GM23338 (cell line): ENCODE data around the gene OLFML1.

Source experiments
- CREB1 ChIP-seq: fragments of 250-450 bp; sonication (Bioruptor Pico); IDR thresholded peaks from 2 replicates; pipeline ENCODE4 v1.5.0; 2020; ENCODE audit warnings: low read depth, mild to moderate bottlenecking, moderate library complexity
- CTCF ChIP-seq, 2 experiments: fragments of 200-600 bp in 1 of 2; sonication (generic) in 1 of 2; conservative IDR thresholded peaks; 2 replicates each; pipeline versions ENCODE4 v1.5.1 to v1.6.1; 2016 to 2017; ENCODE audit warnings: antibody characterized with exemption in 2 of 2, low read depth in 2 of 2, mild to moderate bottlenecking in 2 of 2, moderate library complexity in 1 of 2
- EZH2 ChIP-seq: fragments of 200-600 bp; sonication (generic); IDR thresholded peaks from one replicate; pipeline ENCODE4 v1.8.0; 2017; ENCODE audit warnings: antibody characterized with exemption, mild to moderate bottlenecking, low read depth; ENCODE audit not compliant: unreplicated experiment
- EZH2phosphoT487 ChIP-seq: fragments of 200-600 bp; sonication (generic); IDR thresholded peaks from one replicate; pipeline ENCODE4 v1.8.1; 2018; ENCODE audit warnings: antibody characterized with exemption; ENCODE audit not compliant: unreplicated experiment
- JUNB ChIP-seq: IDR thresholded peaks from one replicate; pipeline ENCODE4 v1.6.1; 2016; ENCODE audit warnings: antibody characterized with exemption; ENCODE audit not compliant: unreplicated experiment
- NANOG ChIP-seq: IDR thresholded peaks from 2 replicates; pipeline ENCODE4 v1.6.1; 2016; ENCODE audit warnings: antibody characterized with exemption, borderline replicate concordance
- POLR2AphosphoS5 ChIP-seq: IDR thresholded peaks from 2 replicates; pipeline ENCODE4 v1.6.1; 2016; ENCODE audit warnings: antibody characterized with exemption, low read depth
- STAT1 ChIP-seq: IDR thresholded peaks from one replicate; pipeline ENCODE4 v1.6.1; 2016; ENCODE audit warnings: antibody characterized with exemption; ENCODE audit not compliant: unreplicated experiment
- ZNF114 ChIP-seq: fragments of 250-450 bp; sonication (Bioruptor Pico); IDR thresholded peaks from 2 replicates; pipeline ENCODE4 v1.5.0; 2020; ENCODE audit warnings: mild to moderate bottlenecking, moderate library complexity
- TF ChIP-seq, protein P1 (sequence below): IDR thresholded peaks from 2 replicates; pipeline ENCODE4 v1.6.1; 2016; ENCODE audit warnings: antibody characterized with exemption
- TF ChIP-seq, protein P2 (sequence below): IDR thresholded peaks from one replicate; pipeline ENCODE4 v1.6.1; 2018; ENCODE audit warnings: antibody characterized with exemption; ENCODE audit not compliant: unreplicated experiment

DNA sequence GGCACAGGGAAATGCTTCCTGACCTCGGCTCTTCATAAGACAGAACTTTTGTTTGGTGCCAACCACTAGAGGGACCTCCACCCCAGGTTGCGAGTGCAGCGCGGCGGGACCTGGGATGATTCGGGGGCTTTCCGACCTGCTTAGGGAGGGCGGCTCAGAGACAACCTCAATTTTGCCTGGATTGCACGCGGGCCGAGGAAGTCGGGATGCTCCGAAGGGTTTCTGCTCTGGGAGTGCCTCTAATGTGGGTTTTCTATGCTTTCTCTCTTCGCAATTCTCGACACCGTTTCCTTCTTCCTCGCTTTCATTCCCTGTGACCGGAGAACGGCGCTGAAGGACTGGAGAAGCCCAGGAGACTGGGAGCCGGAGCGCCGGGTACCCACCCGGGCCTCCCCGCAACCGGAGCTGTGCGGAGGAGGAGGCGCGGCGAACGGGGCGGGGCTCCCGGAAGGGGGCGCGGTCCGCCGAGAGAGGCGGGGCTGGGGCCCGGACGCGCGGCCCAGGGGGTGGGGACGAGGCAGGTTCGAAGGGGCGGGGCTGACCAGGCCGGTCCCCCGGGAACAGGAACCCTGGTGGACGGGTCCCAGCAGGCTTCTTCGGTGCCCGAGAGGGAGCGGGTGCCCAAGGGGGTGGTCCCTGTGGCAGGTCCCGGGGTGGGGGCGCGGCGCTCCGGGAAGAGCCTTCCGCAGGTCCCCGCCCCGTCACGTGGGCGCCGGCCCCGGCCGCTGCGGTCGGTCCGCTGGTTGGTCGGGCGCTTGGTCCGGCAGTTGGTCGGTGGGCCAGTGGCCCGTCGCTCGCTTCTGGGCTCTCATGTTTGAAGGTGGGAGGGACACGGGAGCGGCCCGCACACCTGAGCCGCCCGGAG, 28.2 kb downstream of the OLFML1 start, which contains the start of gene PPFIBP2:
- TF ChIP-seq CTCF (conservative IDR thresholded peaks at IDR 0.05; ENCODE audit: low read depth in 2 of 2) (peak; percentile 66 to 73), EZH2 (no peak), CREB1 (CRISPR knock-in tag) (no peak), POLR2AphosphoS5 (peak; percentile 23; the same call in 1 of the 2 replicates), NANOG (no peak), EZH2phosphoT487 (no peak), JUNB (no peak), ZNF114 (CRISPR knock-in tag) (no peak), STAT1 (no peak)
- TF ChIP-seq, protein P1, sequence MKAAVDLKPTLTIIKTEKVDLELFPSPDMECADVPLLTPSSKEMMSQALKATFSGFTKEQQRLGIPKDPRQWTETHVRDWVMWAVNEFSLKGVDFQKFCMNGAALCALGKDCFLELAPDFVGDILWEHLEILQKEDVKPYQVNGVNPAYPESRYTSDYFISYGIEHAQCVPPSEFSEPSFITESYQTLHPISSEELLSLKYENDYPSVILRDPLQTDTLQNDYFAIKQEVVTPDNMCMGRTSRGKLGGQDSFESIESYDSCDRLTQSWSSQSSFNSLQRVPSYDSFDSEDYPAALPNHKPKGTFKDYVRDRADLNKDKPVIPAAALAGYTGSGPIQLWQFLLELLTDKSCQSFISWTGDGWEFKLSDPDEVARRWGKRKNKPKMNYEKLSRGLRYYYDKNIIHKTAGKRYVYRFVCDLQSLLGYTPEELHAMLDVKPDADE = no peak
- TF ChIP-seq, protein P2, sequence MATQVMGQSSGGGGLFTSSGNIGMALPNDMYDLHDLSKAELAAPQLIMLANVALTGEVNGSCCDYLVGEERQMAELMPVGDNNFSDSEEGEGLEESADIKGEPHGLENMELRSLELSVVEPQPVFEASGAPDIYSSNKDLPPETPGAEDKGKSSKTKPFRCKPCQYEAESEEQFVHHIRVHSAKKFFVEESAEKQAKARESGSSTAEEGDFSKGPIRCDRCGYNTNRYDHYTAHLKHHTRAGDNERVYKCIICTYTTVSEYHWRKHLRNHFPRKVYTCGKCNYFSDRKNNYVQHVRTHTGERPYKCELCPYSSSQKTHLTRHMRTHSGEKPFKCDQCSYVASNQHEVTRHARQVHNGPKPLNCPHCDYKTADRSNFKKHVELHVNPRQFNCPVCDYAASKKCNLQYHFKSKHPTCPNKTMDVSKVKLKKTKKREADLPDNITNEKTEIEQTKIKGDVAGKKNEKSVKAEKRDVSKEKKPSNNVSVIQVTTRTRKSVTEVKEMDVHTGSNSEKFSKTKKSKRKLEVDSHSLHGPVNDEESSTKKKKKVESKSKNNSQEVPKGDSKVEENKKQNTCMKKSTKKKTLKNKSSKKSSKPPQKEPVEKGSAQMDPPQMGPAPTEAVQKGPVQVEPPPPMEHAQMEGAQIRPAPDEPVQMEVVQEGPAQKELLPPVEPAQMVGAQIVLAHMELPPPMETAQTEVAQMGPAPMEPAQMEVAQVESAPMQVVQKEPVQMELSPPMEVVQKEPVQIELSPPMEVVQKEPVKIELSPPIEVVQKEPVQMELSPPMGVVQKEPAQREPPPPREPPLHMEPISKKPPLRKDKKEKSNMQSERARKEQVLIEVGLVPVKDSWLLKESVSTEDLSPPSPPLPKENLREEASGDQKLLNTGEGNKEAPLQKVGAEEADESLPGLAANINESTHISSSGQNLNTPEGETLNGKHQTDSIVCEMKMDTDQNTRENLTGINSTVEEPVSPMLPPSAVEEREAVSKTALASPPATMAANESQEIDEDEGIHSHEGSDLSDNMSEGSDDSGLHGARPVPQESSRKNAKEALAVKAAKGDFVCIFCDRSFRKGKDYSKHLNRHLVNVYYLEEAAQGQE = no peak
